Upper lobe of right lung (tissue), 1 donor: Measurements from ENCODE around the gene CDH4. TPM values are rescaled to one million over a fixed set of nuclear protein-coding genes. Genes with fewer than 3 reads are reported as not detected.

Experiments
- ATAC-seq: fragments of 200-7000 bp; cut with Tn5 transposase; one replicate; pipeline ENCODE4 v1.9.1; 2020; ENCODE audit warnings: mild to moderate bottlenecking, moderate library complexity
- DNase-seq: peaks from one replicate; pipeline ENCODE4 v3.0.0-alpha.2; 2020
- H3K27ac ChIP-seq: fragments of 200-600 bp; one replicate; pipeline ENCODE4 v1.8.0; 2022
- H3K27me3 ChIP-seq: fragments of 200-600 bp; one replicate; pipeline ENCODE4 v1.8.0; 2022; ENCODE audit warnings: mild to moderate bottlenecking
- H3K36me3 ChIP-seq: fragments of 200-600 bp; one replicate; pipeline ENCODE4 v1.8.0; 2022
- H3K4me1 ChIP-seq: fragments of 200-600 bp; one replicate; pipeline ENCODE4 v1.8.0; 2022
- H3K4me3 ChIP-seq: fragments of 200-600 bp; one replicate; pipeline ENCODE4 v1.8.0; 2022; ENCODE audit warnings: mild to moderate bottlenecking
- H3K9me3 ChIP-seq: fragments of 200-600 bp; one replicate; pipeline ENCODE4 v1.8.0; 2022
- CTCF ChIP-seq: fragments of 200-600 bp; IDR thresholded peaks from one replicate; pipeline ENCODE4 v1.8.0; 2022; ENCODE audit warnings: antibody characterized with exemption
- intact Hi-C: fragments of 100-400 bp; cut with DNase I; formaldehyde crosslinking; loops from one replicate; pipeline ENCODE4 v1.11.0; 2022
- total RNA-seq: library from RNA; stranded (reverse); fragmentation: NEBNext Ultra II Directional; extraction: Animal tissue kit (Norgen Biotek cat#: 25700); gene quantifications from one replicate; pipeline ENCODE4 v1.2.1, GENCODE V29; 2021
- donor health status: DM: no; HTN: yes; CAD: no; lungs with severe emphysema.

The CDH4 gene
- total RNA-seq, 1 donor from 2014 or later: 0.23 TPM

GRCh38 chr20:61295249-61295648 is 43.2 kb downstream of the CDH4 start:
- TF ChIP-seq CTCF: no peak
- Histone ChIP-seq H3K36me3 (no peaks in the 10 kb centered on the region), H3K9me3 (no peaks in the 10 kb centered on the region), H3K27ac (no peak overlapping the region), H3K27me3 (no peaks in the 10 kb centered on the region), H3K4me3 (no peak overlapping the region), H3K4me1 (no peaks in the 10 kb centered on the region)
- ATAC-seq (no peak), DNase-seq (no peak)
- intact Hi-C loops: no loop called here

GRCh38 chr20:61295682-61296628 is 43.9 kb downstream of the CDH4 start:
- ATAC-seq (no peak), DNase-seq (no peak)
- no peaks in the 10 kb centered on the region for H3K36me3 ChIP-seq
- H3K4me1 ChIP-seq: no peaks in the 10 kb centered on the region
- H3K27me3 ChIP-seq: no peaks in the 10 kb centered on the region
- no peak overlapping the region for H3K4me3 ChIP-seq
- H3K27ac ChIP-seq: no peak overlapping the region
- H3K9me3 ChIP-seq: no peaks in the 10 kb centered on the region
- intact Hi-C loops: no loop called here
- no peak for TF ChIP-seq CTCF

GRCh38 chr20:61296629-61297019 is 44.6 kb downstream of the CDH4 start:
- DNase-seq (no peak), ATAC-seq (no peak)
- Histone ChIP-seq H3K9me3 (no peaks in the 10 kb centered on the region), H3K36me3 (no peaks in the 10 kb centered on the region), H3K4me1 (no peaks in the 10 kb centered on the region), H3K27me3 (no peaks in the 10 kb centered on the region), H3K27ac (no peak overlapping the region), H3K4me3 (no peak overlapping the region)
- TF ChIP-seq CTCF: no peak
- intact Hi-C loops: no loop called here

GRCh38 chr20:61297491-61297890 is 45.4 kb downstream of the CDH4 start:
- DNase-seq (no peak), ATAC-seq (no peak)
- TF ChIP-seq CTCF: no peak
- intact Hi-C loops: no loop called here
- Histone ChIP-seq H3K27me3 (no peaks in the 10 kb centered on the region), H3K4me1 (no peaks in the 10 kb centered on the region), H3K36me3 (no peaks in the 10 kb centered on the region), H3K27ac (no peak overlapping the region), H3K4me3 (no peak overlapping the region), H3K9me3 (no peaks in the 10 kb centered on the region)

GRCh38 chr20:61297986-61298385 is 45.9 kb downstream of the CDH4 start:
- Histone ChIP-seq H3K36me3 (no peaks in the 10 kb centered on the region), H3K4me3 (no peak overlapping the region), H3K27ac (no peak overlapping the region), H3K27me3 (no peaks in the 10 kb centered on the region), H3K9me3 (no peaks in the 10 kb centered on the region), H3K4me1 (no peaks in the 10 kb centered on the region)
- DNase-seq: no peak
- intact Hi-C loops: no loop called here
- TF ChIP-seq CTCF: no peak
- no peak for ATAC-seq
